Breast epithelium (tissue), 4 donors: ENCODE results near the gene CNTNAP2. TPM values are rescaled to one million over a fixed set of nuclear protein-coding genes. Genes with fewer than 3 reads are reported as not detected.

Experiments used
- DNase-seq, 2 donors: peaks; one replicate each; pipeline ENCODE4 v3.0.0-alpha.2; 2019; ENCODE audit warnings: low spot score in 2 of 2
- H3K27ac ChIP-seq, 2 donors: fragments of 200-600 bp; sonication (generic) in 1 of 2; one replicate each; pipeline ENCODE4 v1.5.1; 2016 to 2019; ENCODE audit warnings: mild to moderate bottlenecking in 1 of 2
- H3K27me3 ChIP-seq, 2 donors: fragments of 200-600 bp; sonication (generic) in 1 of 2; one replicate each; pipeline versions ENCODE4 v1.5.1 to v1.6.0; 2017 to 2019; ENCODE audit warnings: control low read depth in 1 of 2, mild to moderate bottlenecking in 1 of 2
- H3K36me3 ChIP-seq: fragments of 200-600 bp; one replicate; pipeline ENCODE4 v1.5.1; 2019
- H3K4me1 ChIP-seq, 2 donors: fragments of 200-600 bp; sonication (generic); one replicate each; pipeline ENCODE4 v1.5.1; 2016 to 2019; ENCODE audit warnings: control low read depth in 1 of 2
- H3K4me3 ChIP-seq, 3 donors: fragments of 200-600 bp; sonication (generic); 1 replicate in 2 of 3; 2 replicates in 1 of 3; pipeline ENCODE4 v1.5.1; 2016 to 2019; ENCODE audit warnings: mild to moderate bottlenecking in 3 of 3, moderate library complexity in 2 of 3
- H3K9me3 ChIP-seq, 2 donors: fragments of 200-600 bp; sonication (generic) in 1 of 2; one replicate each; pipeline ENCODE4 v1.5.1; 2016 to 2019; ENCODE audit warnings: control low read depth in 1 of 2
- POLR2A ChIP-seq: fragments of 450-650 bp; IDR thresholded peaks from one replicate; pipeline ENCODE4 v1.6.1; 2016; ENCODE audit warnings: antibody characterized with exemption, mild to moderate bottlenecking, moderate library complexity
- POLR2AphosphoS5 ChIP-seq, 3 donors: sonication (generic); formaldehyde crosslinking; IDR thresholded peaks; one replicate each; pipeline ENCODE4 v1.6.1; 2017; ENCODE audit warnings: antibody characterized with exemption in 3 of 3
- intact Hi-C: fragments of 100-400 bp; cut with DNase I; formaldehyde crosslinking; loops from one replicate; pipeline ENCODE4 v1.15.1; 2023; ENCODE audit warnings: low total_unique reads
- total RNA-seq, 3 donors: library from RNA; depleted of rRNA; stranded (reverse); fragments of >200 nt; gene quantifications; one replicate each; pipeline ENCODE4 v1.1.0, GENCODE V29; 2016
- TF ChIP-seq, protein P1 (sequence below), 3 donors: fragments of 450-650 bp; IDR thresholded peaks; one replicate each; pipeline ENCODE4 v1.5.1; 2016 to 2017; ENCODE audit warnings: antibody characterized with exemption in 3 of 3, mild to moderate bottlenecking in 3 of 3, moderate library complexity in 3 of 3

CNTNAP2 gene
- total RNA-seq, 3 donors from 2014 or later, result 0.29 to 0.66 TPM; not detected in 1

DNA sequence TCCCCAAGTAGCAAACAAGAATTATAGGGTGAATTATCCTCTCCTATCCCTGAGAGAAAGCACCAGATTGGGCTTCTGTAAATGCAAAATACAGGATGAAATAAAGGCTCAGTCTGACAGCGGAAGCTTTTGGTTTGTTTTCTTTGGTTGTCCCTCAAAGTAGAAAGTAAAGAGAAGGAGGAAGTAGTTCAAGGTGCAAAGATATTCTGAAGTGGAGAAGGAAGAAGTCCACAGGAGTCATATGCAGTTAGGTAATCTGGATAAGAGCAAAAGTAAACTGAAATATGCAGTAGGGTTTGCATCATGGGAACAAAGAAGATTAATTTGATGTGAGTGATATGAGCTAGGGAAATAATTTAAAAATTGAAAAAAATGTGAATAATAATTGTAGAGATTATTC, 1071.9 kb downstream of the CNTNAP2 start:
- no peak overlapping the region for H3K4me3 ChIP-seq
- intact Hi-C loops, result no loop called here
- TF ChIP-seq POLR2AphosphoS5 (IDR thresholded peaks at IDR 0.05), result no peak
- no peak for TF ChIP-seq POLR2A
- TF ChIP-seq, protein P1, sequence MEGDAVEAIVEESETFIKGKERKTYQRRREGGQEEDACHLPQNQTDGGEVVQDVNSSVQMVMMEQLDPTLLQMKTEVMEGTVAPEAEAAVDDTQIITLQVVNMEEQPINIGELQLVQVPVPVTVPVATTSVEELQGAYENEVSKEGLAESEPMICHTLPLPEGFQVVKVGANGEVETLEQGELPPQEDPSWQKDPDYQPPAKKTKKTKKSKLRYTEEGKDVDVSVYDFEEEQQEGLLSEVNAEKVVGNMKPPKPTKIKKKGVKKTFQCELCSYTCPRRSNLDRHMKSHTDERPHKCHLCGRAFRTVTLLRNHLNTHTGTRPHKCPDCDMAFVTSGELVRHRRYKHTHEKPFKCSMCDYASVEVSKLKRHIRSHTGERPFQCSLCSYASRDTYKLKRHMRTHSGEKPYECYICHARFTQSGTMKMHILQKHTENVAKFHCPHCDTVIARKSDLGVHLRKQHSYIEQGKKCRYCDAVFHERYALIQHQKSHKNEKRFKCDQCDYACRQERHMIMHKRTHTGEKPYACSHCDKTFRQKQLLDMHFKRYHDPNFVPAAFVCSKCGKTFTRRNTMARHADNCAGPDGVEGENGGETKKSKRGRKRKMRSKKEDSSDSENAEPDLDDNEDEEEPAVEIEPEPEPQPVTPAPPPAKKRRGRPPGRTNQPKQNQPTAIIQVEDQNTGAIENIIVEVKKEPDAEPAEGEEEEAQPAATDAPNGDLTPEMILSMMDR (IDR thresholded peaks at IDR 0.05), result no peak
- no peaks in the 10 kb centered on the region for H3K27me3 ChIP-seq
- H3K4me1 ChIP-seq, result no peaks in the 10 kb centered on the region
- DNase-seq, result no peak
- H3K27ac ChIP-seq, result no peak overlapping the region
- H3K36me3 ChIP-seq, result no peaks in the 10 kb centered on the region
- no peaks in the 10 kb centered on the region for H3K9me3 ChIP-seq

GRCh38 chr7:147193476-147193875, 1076.9 kb downstream of the CNTNAP2 start:
- intact Hi-C loops, result no loop called here
- H3K4me3 ChIP-seq, result no peak overlapping the region
- no peak for TF ChIP-seq POLR2AphosphoS5 (IDR thresholded peaks at IDR 0.05)
- TF ChIP-seq, protein P1 (IDR thresholded peaks at IDR 0.05), result no peak
- TF ChIP-seq POLR2A, result no peak
- H3K27me3 ChIP-seq, result no peaks in the 10 kb centered on the region
- no peaks in the 10 kb centered on the region for H3K9me3 ChIP-seq
- H3K4me1 ChIP-seq, result no peaks in the 10 kb centered on the region
- no peaks in the 10 kb centered on the region for H3K36me3 ChIP-seq
- no peak overlapping the region for H3K27ac ChIP-seq
- no peak for DNase-seq

DNA sequence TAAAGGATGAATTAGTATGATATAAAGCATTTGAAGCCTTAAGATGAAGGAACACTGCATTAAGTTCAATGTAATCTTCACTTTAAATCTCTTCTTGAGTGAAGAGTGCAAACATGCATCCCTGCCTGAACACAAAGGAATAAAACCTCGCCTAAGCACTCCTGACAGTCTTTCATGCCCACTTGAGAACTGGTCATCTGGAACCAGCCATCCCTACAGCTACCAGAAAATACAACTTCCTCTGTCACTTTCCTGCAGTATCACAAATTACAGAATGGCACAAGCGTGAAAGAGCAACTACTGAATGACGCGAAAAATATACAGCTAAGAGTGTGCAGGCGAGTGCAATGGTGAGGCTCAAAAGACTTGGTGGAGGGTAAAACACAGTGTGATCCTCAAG, 1079.9 kb downstream of the CNTNAP2 start:
- Histone ChIP-seq H3K4me3 (no peak overlapping the region), H3K4me1 (no peaks in the 10 kb centered on the region), H3K27ac (no peak overlapping the region), H3K27me3 (no peaks in the 10 kb centered on the region), H3K36me3 (no peaks in the 10 kb centered on the region), H3K9me3 (no peaks in the 10 kb centered on the region)
- intact Hi-C loops, result no loop called here
- no peak for DNase-seq
- TF ChIP-seq POLR2A (no peak), POLR2AphosphoS5 (IDR thresholded peaks at IDR 0.05) (no peak)
- TF ChIP-seq, protein P1 (IDR thresholded peaks at IDR 0.05), result no peak

DNA sequence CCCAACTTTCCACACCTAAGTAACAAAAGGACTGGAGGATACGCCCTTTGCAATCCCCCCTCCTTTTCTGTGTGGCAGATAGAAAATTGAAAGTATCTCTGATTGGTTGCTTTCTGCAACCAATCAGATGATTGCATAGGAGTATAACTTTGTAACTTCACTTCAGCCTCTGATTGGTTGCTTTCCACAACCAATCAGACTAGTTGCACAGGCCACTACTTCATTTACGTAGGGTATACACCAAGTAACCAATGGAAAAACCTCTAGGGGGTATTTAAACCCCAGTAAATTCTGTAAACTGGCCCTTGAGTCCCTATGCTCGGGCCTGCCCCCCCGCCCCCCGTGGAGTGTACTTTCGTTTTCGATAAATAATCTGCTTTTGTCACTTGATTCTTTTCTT, 1080.4 kb downstream of the CNTNAP2 start:
- DNase-seq, result no peak
- intact Hi-C loops, result no loop called here
- no peaks in the 10 kb centered on the region for H3K9me3 ChIP-seq
- no peaks in the 10 kb centered on the region for H3K36me3 ChIP-seq
- no peak overlapping the region for H3K4me3 ChIP-seq
- TF ChIP-seq POLR2AphosphoS5 (IDR thresholded peaks at IDR 0.05) (no peak), POLR2A (no peak)
- TF ChIP-seq, protein P1 (IDR thresholded peaks at IDR 0.05), result no peak
- no peaks in the 10 kb centered on the region for H3K4me1 ChIP-seq
- H3K27me3 ChIP-seq, result no peaks in the 10 kb centered on the region
- H3K27ac ChIP-seq, result no peak overlapping the region

GRCh38 chr7:147199868-147200267, 1083.3 kb downstream of the CNTNAP2 start:
- TF ChIP-seq, protein P1 (IDR thresholded peaks at IDR 0.05), result no peak
- TF ChIP-seq POLR2A (no peak), POLR2AphosphoS5 (IDR thresholded peaks at IDR 0.05) (no peak)
- DNase-seq, result no peak
- Histone ChIP-seq H3K27ac (no peak overlapping the region), H3K9me3 (no peaks in the 10 kb centered on the region), H3K27me3 (no peaks in the 10 kb centered on the region), H3K4me1 (no peaks in the 10 kb centered on the region), H3K36me3 (peaks cover 4% of the 10 kb centered on the region), H3K4me3 (no peak overlapping the region)
- intact Hi-C loops, result no loop called here
